Gastrocnemius medialis (tissue), 4 donors: ENCODE measurements around the gene RETSAT.

Experiments
- POLR2A ChIP-seq, 2 donors: fragments of 450-650 bp; IDR thresholded peaks; one replicate each; pipeline ENCODE4 v1.6.1; 2017; ENCODE audit warnings: antibody characterized with exemption in 2 of 2, mild to moderate bottlenecking in 2 of 2, moderate library complexity in 2 of 2
- TF ChIP-seq, protein P1 (sequence below), 5 experiments: fragments of 450-650 bp in 3 of 5; fragments of 200-600 bp in 2 of 5; sonication (generic) in 2 of 5; IDR thresholded peaks in 4 of 5; conservative IDR thresholded peaks in 1 of 5; 1 replicate in 4 of 5; 2 replicates in 1 of 5; pipeline ENCODE4 v1.5.1; 2016 to 2019; ENCODE audit warnings: antibody characterized with exemption in 5 of 5, mild to moderate bottlenecking in 3 of 5, moderate library complexity in 3 of 5

DNA sequence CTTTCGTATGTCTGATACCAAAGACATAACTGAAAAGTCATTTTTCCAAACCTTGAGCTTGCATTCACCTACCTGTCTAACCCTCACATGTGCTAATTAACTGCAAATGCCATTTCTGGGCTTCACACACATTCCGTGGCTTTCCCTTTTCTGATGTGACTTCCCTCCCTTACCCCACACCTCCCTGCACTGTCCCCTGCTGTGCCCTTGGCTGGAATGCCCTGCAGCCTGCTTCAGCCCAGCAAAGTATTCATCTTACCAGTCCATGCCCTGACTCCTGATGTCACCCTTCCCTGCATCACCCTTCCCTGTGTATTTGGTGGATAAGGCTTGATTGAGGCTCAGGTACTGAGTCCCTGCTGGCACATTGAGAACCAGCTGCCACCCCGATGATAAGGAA is 12.2 kb downstream of the RETSAT start:
- TF ChIP-seq, protein P1, sequence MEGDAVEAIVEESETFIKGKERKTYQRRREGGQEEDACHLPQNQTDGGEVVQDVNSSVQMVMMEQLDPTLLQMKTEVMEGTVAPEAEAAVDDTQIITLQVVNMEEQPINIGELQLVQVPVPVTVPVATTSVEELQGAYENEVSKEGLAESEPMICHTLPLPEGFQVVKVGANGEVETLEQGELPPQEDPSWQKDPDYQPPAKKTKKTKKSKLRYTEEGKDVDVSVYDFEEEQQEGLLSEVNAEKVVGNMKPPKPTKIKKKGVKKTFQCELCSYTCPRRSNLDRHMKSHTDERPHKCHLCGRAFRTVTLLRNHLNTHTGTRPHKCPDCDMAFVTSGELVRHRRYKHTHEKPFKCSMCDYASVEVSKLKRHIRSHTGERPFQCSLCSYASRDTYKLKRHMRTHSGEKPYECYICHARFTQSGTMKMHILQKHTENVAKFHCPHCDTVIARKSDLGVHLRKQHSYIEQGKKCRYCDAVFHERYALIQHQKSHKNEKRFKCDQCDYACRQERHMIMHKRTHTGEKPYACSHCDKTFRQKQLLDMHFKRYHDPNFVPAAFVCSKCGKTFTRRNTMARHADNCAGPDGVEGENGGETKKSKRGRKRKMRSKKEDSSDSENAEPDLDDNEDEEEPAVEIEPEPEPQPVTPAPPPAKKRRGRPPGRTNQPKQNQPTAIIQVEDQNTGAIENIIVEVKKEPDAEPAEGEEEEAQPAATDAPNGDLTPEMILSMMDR (IDR thresholded peaks at IDR 0.05 in 4 of 5, conservative IDR thresholded peaks at IDR 0.05 in 1 of 5): no peak
- TF ChIP-seq POLR2A (IDR thresholded peaks at IDR 0.05): no peak
